ENCODE measurements around the gene AMDHD2.

- TF ChIP-seq CTCF (IDR thresholded peaks at IDR 0.05) (no peak), EP300 (IDR thresholded peaks at IDR 0.05) (no peak)
Measured at GRCh38 chr16:2481676-2482075, 38.5 kb upstream of the AMDHD2 start.

All from sigmoid colon (tissue), 4 donors.